COLO829 (cell line): ENCODE results near the gene SDK1.
"Not testable (repeated sequence)": the region's sequence is repeated elsewhere in the genome, so short reads cannot be mapped to it uniquely, and the experiment has no call there.

Experiments
- DNase-seq: peaks from one replicate; pipeline ENCODE4 v3.0.0; 2012; ENCODE audit warnings: low spot score

SDK1 gene

DNA sequence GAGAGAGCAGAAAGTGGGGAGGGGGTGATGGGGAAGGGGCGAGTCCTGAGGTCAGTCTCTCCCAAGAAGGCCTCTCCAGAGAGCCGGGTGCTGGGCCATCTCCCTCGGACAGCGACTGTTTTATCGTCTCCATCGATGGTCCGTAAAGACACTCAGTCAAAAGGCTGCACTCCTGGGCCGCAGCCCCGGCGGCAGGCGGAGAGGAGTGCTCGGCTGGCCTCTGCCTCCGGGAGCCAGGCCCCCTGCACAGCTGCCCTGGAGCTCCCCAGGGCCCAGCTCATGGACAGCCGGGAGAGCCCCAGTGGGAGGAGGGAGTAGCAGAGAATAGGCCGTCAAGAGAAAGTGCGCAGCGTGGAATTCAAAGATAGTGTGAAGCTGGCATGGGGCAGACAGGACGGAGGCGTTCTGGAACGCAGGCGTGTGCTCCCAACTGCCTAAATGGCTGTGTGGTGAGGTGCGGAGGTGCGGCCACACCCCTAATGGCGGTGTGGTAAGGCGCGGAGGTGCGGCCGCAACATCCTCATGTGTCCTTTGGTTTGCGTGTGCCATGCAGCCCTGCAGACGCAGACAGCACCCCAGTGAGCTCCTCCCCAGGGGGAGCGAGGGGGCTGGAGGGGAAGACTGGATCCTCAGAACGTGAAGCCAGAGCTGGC is 903.6 kb downstream of the SDK1 start:
- DNase-seq = no peak

- no peak for DNase-seq
Observed at GRCh38 chr7:4205828-4206227, 904.8 kb downstream of the SDK1 start.

DNA sequence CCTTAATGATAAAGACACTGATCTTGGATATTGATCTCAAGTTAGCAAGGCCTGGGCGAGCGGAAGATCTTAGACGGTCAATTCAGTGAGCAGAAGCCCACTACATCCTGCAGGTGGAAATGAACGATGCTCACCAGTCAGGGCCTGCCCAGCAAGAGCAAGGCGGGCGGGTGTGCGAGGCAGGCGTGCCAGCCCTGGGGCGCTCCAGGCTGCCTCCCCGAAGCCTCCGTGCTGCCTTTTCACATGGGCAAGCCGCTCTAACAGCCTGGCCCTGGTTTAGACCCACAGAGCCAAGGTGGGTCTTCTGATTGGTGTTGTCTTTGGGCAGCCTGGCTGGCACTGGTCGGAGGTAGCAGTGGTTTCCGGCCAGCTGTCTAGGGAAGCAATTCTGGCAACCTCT is 906.0 kb downstream of the SDK1 start:
- DNase-seq = no peak

- DNase-seq = no peak
Observed at GRCh38 chr7:4208086-4208485, 907.0 kb downstream of the SDK1 start.

DNA sequence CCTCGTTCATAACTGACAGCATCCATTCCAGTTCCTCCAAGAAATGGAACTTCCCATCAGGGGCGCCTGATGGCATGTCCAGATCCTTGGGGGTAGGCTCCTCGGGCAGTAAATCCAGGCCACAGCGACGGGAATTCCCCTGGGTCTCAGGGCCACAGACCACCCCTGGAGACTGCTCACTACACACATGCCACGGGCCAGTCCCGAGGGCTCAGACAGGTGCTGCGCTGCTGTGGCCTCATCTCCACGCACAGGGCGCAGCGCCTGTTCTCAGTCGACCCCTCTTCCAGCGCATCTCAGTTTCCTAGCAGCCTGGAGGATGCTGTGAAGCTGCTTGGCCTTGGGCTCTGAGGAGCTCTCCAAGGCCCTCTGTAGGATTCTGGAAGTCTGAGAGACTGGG is 907.5 kb downstream of the SDK1 start:
- DNase-seq = no peak

- no peak for DNase-seq
Observed at GRCh38 chr7:4209126-4209525, 908.1 kb downstream of the SDK1 start.

DNA sequence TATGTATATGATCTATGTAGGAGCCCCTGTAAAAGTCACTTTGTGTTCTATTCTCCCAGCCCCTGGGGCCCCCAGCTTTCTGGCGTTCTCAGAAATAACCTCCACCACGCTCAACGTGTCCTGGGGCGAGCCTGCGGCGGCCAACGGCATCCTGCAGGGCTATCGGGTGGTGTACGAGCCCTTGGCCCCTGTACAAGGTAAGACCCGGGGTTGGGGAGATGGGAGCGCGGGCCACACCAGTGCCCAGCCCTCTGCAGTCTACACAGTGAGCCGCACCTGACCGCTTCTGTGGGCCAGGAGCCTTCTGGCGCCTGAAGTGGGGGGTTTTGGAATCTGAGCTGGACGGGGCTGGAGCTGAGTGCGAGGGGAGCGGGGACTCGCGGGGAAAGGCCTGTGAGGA is 908.9 kb downstream of the SDK1 start:
- no peak for DNase-seq

DNA sequence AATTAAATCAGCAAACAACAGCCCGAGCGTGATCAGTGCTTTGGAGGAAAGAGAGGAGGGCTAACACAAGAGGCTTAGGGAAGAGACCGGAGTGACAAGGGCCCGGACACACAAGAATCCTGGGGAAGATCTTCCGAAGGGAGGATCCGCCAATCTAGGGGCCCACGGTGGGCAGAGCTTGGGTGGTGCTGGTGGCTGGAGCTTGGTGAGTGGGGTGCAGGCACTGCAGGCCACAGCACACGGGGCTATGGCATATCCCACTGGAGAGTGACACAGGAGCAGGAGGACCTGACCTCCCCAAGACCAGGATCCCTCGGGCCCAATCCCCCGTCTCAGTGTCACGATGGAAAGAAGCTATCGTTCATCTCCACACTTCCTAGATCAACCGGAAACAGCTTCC is 909.8 kb downstream of the SDK1 start:
- no peak for DNase-seq

DNA sequence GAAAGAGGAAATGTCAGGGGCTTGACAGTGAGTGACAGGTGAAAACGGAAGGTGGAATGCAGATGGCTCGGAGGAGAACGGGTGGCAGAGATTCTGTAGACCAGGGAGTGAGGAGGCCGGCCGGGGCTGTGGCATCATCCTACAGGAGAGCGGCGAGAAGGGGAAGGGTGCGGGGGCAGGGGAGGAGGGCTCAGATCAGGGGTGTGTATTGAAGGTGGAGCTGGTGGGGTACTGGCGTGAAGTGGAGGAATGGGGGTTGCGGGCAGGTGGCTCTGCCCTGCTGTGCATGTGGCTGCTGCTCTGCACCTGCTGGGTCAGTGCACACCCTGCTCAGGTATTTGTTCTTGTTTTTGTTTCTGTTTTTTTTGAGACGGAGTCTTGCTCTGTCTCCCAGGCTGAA is 910.2 kb downstream of the SDK1 start:
- no peak for DNase-seq

- DNase-seq = no peak
Observed at GRCh38 chr7:4212376-4212775, 911.3 kb downstream of the SDK1 start.

DNA sequence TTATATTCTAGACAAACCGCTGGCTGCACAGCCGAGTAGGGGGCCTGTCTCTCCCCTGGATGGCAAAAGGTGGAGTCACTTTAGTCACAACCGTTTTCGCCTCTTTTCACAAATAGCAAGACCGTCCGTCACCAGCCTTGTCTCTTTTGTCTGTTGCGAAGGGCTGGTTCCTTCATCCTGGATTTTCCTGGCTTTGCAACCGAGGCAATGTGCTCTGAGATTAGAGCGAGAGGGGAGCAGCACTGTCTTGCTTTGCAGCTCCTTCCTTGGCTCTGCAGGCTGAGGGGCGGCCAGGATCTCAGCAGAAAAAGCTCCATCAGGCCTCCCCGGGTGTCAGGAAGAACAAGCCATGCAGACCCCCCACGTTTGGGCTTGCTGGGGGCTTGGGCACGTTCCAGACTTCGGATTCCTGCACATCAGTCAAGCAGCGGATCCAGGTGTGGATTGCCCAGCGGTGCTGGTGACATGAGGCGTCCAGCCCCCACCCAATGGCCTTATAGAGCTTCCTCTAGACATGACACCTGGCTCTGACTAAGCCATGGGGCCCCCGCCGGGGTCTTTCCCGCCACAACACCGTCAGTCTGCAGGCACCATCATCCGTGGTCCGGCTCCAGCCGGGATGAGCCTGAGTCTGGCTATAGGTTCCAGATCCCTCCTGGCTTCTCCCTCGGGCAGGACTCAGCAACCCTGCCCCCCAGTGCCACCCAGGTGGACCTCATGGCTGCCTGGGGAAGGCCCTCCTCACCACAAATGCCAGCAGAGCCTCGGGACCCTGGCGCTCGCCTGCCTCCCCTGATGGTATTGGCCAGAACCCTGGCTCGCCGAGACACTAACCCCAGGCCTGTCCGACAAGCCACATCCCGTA is 913.5 kb downstream of the SDK1 start:
- no peak for DNase-seq

GRCh38 chr7:4215176-4215720 is 914.2 kb downstream of the SDK1 start:
- DNase-seq = no peak

GRCh38 chr7:4216016-4216415 is 915.0 kb downstream of the SDK1 start:
- no peak for DNase-seq

DNA sequence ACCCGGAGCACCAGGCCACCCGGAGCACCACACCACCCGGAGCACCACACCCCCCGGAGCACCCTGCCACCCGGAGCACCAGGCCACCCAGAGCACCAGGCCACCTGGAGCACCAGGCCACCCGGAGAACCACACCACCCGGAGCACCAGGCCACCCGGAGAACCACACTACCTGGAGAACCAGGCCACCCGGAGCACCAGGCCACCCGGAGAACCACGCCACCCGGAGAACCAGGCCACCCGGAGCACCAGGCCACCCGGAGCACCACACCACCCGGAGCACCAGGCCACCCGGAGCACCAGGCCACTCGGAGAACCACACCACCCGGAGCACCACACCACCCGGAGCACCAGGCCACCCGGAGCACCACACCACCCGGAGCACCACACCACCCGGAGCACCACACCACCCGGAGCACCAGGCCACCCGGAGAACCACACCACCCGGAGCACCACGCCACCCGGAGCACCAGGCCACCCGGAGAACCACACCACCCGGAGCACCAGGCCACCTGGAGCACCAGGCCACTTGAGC is 916.1 kb downstream of the SDK1 start:
- DNase-seq = not testable (repeated sequence)

- no peak for DNase-seq
Observed at GRCh38 chr7:4218481-4218880, 917.4 kb downstream of the SDK1 start.

GRCh38 chr7:4220011-4220410 is 919.0 kb downstream of the SDK1 start:
- no peak for DNase-seq

DNA sequence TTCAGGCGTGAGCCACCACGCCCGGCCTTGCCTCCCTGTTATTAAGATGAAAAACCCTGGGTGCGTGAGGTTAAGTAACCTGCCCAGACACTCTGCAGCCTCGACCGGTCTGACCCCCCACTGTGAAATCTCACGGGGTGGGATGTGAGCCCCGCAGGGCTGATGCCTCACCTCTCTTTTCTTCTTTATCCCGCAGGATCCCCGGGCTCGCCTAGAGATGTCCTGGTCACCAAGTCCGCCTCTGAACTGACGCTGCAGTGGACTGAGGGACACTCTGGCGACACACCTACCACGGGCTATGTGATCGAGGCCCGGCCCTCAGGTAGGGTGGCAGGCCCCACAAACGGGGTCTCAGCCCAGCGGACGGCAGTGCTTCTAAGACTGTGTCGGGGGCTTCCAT is 920.0 kb downstream of the SDK1 start:
- DNase-seq = no peak

- no peak for DNase-seq
Observed at GRCh38 chr7:4222676-4223075, 921.6 kb downstream of the SDK1 start.

DNA sequence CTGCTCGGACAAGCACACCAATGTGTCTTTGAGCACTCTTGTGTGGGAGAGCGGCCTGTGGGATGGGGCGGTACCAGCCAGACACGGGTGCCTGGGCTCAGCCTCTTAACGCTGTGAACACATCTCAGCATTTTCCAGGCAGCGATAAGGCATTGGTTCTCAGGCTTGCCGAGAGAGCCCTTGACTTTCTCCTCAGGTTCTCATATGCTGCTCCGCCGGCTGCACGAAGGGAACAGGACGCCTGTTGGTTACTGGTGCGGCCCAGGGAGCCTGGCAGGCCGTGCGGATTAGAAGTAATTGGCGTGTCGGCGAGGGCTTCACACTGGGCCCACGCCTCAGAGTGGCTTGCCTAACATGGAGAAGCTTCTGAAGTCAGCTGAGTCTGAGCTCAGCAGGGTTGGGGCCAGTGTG is 924.3 kb downstream of the SDK1 start:
- no peak for DNase-seq

DNA sequence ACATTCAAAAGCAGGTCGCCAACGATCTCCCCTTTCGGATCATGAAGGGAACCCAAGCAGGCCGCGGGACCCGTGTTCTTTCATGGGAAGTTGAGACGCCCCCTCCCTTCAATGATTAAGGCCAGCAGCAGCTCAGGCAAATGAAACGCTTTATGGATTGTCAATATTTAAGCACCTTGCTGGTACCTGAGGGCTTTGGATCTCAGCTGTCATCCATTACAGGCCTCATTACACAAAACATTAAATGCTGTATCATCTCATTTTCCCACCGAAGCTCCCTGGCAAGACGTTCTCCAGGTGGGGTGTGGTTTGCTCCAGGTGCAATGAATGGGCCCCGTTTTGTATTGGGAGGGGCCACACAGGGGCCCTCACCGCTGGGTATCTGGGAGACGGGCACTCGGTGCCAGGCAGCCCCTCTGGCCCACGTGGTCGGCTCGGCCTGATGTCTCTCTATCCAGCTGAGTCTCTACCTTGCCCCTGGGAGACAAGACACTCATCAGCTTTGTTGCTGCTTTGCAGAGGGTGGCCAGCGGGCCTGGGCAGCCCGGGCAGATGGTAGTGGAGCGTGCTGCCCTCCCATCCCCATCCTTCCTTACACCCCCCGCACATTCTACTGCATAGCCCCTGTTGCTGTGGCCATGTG is 925.0 kb downstream of the SDK1 start:
- no peak for DNase-seq

DNA sequence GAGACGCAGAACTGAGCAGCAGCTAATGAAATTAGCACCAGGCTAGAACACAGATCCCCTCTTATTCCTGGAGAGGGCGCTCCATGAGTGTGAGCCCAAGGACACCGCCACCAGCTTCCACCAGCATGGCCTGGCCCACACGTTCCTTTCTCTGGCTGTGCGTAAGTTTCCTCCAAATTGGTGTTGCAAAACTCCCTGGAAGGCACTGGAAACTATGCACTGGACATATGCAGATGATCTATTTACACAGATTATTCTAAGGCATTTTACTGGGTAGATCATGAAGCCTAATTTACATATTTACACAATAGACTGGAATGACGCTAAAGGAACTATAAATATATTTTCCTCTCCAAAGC is 925.5 kb downstream of the SDK1 start:
- no peak for DNase-seq

- no peak for DNase-seq
Observed at GRCh38 chr7:4227105-4228010, 926.3 kb downstream of the SDK1 start.
